CD4-positive, alpha-beta T cell (primary cell): Measurements from ENCODE around the gene GZMB. TPM values are rescaled to one million over a fixed set of nuclear protein-coding genes. Genes with fewer than 3 reads are reported as not detected.

Source experiments
- ATAC-seq: fragments of 200-7000 bp; cut with Tn5 transposase; one replicate; pipeline ENCODE4 v1.10.0; 2022; ENCODE audit warnings: mild to moderate bottlenecking; ENCODE audit not compliant: poor library complexity
- CTCF ChIA-PET: fragments of 350-600 bp; sonication (Branson Sonifier 250); formaldehyde crosslinking; loops from one replicate; lab custom pipeline; 2021; ENCODE audit warnings: antibody characterized with exemption, inconsistent platforms; lab: Charles Lee
- POLR2A ChIA-PET: fragments of 350-600 bp; sonication (Branson Sonifier 250); formaldehyde crosslinking; loops from one replicate; lab custom pipeline; 2021; ENCODE audit warnings: antibody characterized with exemption, inconsistent platforms; lab: Charles Lee
- DNase-seq, 14 experiments: peaks; one replicate each; pipeline ENCODE4 v3.0.0-alpha.2; 2013 to 2020; ENCODE audit warnings: mixed read lengths in 2 of 14
- H3K27ac ChIP-seq, 2 donors: one replicate each; pipeline versions ENCODE4 v1.5.1 to v1.7.0; 2013; ENCODE audit warnings: low read length in 2 of 2, low read depth in 1 of 2, mild to moderate bottlenecking in 1 of 2
- H3K27me3 ChIP-seq, 2 experiments: 1 replicate in 1 of 2; 2 replicates in 1 of 2; pipeline versions ENCODE4 v1.6.1 to v1.7.0; 2013; ENCODE audit warnings: low read length in 2 of 2, control low read depth in 1 of 2, mild to moderate bottlenecking in 1 of 2, moderate library complexity in 1 of 2; ENCODE audit not compliant: insufficient read depth in 2 of 2, control insufficient read depth in 1 of 2
- H3K36me3 ChIP-seq: one replicate; pipeline ENCODE4 v1.6.1; 2013; ENCODE audit warnings: low read length, control low read depth; ENCODE audit not compliant: insufficient read depth
- H3K4me1 ChIP-seq: one replicate; pipeline ENCODE4 v1.6.1; 2013; ENCODE audit warnings: low read length, control low read depth; ENCODE audit not compliant: insufficient read depth
- H3K4me3 ChIP-seq: one replicate; pipeline ENCODE4 v1.5.1; 2013; ENCODE audit warnings: mild to moderate bottlenecking, low read length, moderate library complexity
- H3K9me3 ChIP-seq, 2 experiments: 1 replicate in 1 of 2; 2 replicates in 1 of 2; pipeline versions ENCODE4 v1.6.1 to v1.7.0; 2013; ENCODE audit warnings: low read length in 2 of 2, mild to moderate bottlenecking in 2 of 2, control low read depth in 1 of 2, moderate library complexity in 1 of 2; ENCODE audit not compliant: control insufficient read depth in 1 of 2, insufficient read depth in 1 of 2
- H3K27ac Mint-ChIP-seq: one replicate; pipeline ENCODE4 v1.8.0; 2020; ENCODE audit warnings: mixed read lengths
- H3K27me3 Mint-ChIP-seq: one replicate; pipeline ENCODE4 v1.8.0; 2021; ENCODE audit warnings: mixed read lengths
- H3K36me3 Mint-ChIP-seq: one replicate; pipeline ENCODE4 v1.8.0; 2021; ENCODE audit warnings: low read depth, mixed read lengths
- H3K4me1 Mint-ChIP-seq: one replicate; pipeline ENCODE4 v1.8.0; 2021; ENCODE audit warnings: low read depth, mixed read lengths
- H3K4me3 Mint-ChIP-seq: one replicate; pipeline ENCODE4 v1.8.0; 2020; ENCODE audit warnings: mild to moderate bottlenecking, mixed read lengths
- H3K9me3 Mint-ChIP-seq: one replicate; pipeline ENCODE4 v1.8.0; 2020; ENCODE audit warnings: mixed read lengths
- CTCF ChIP-seq: fragments of 200-600 bp; IDR thresholded peaks from one replicate; pipeline ENCODE4 v1.8.0; 2022; ENCODE audit warnings: antibody characterized with exemption, mild to moderate bottlenecking
- intact Hi-C, 2 experiments: fragments of 100-400 bp; cut with DNase I in 1 of 2; cut with micrococcal nuclease in 1 of 2; formaldehyde crosslinking; loops; one replicate each; pipeline versions ENCODE4 v1.15.1 to v1.9.0; 2023 to 2025; cut with DNase I, micrococcal nuclease
- total RNA-seq, 174 experiments: library from RNA in 2 of 174; stranded (reverse) in 2 of 174; gene quantifications; one replicate each; pipeline ENCODE4 v1.2.3 and lab custom pipeline; 2021 to 2026

Gene GZMB
- total RNA-seq, 2 experiments from 2014 or later, result 2.4 to 2.9 TPM

GRCh38 chr14:24613747-24614146, 20.2 kb downstream of the GZMB start:
- no peaks in the 10 kb centered on the region for H3K36me3 ChIP-seq
- H3K27ac ChIP-seq, result no peak overlapping the region
- no peaks in the 10 kb centered on the region for H3K27me3 ChIP-seq
- H3K27me3 Mint-ChIP-seq, result no peaks in the 10 kb centered on the region
- intact Hi-C loops, result no loop called here
- DNase-seq (no peak), ATAC-seq (no peak)
- H3K4me3 Mint-ChIP-seq, result no peak overlapping the region
- no peaks in the 10 kb centered on the region for H3K4me1 Mint-ChIP-seq
- CTCF ChIA-PET, result no interaction called here
- peaks cover 7% of the 10 kb centered on the region for H3K4me1 ChIP-seq
- H3K36me3 Mint-ChIP-seq, result no peaks in the 10 kb centered on the region
- no peak for TF ChIP-seq CTCF
- no peak overlapping the region for H3K27ac Mint-ChIP-seq
- H3K9me3 ChIP-seq, result no peaks in the 10 kb centered on the region
- no peak overlapping the region for H3K4me3 ChIP-seq
- POLR2A ChIA-PET, result no interaction called here
- H3K9me3 Mint-ChIP-seq, result no peaks in the 10 kb centered on the region

GRCh38 chr14:24613241-24613640, 20.7 kb downstream of the GZMB start:
- Histone ChIP-seq H3K4me1 (peaks cover 7% of the 10 kb centered on the region), H3K27me3 (no peaks in the 10 kb centered on the region), H3K36me3 (no peaks in the 10 kb centered on the region), H3K4me3 (no peak overlapping the region), H3K9me3 (no peaks in the 10 kb centered on the region), H3K27ac (no peak overlapping the region)
- CTCF ChIA-PET, result no interaction called here
- TF ChIP-seq CTCF, result no peak
- DNase-seq, result no peak
- no peaks in the 10 kb centered on the region for H3K36me3 Mint-ChIP-seq
- H3K4me1 Mint-ChIP-seq, result no peaks in the 10 kb centered on the region
- no peak overlapping the region for H3K27ac Mint-ChIP-seq
- POLR2A ChIA-PET, result no interaction called here
- H3K27me3 Mint-ChIP-seq, result no peaks in the 10 kb centered on the region
- H3K4me3 Mint-ChIP-seq, result no peak overlapping the region
- intact Hi-C loops, result no loop called here
- no peaks in the 10 kb centered on the region for H3K9me3 Mint-ChIP-seq
- no peak for ATAC-seq

GRCh38 chr14:24612196-24612595, 21.8 kb downstream of the GZMB start:
- Mint-ChIP-seq H3K4me1 (no peaks in the 10 kb centered on the region), H3K4me3 (no peak overlapping the region), H3K36me3 (no peaks in the 10 kb centered on the region), H3K9me3 (no peaks in the 10 kb centered on the region), H3K27ac (no peak overlapping the region), H3K27me3 (no peaks in the 10 kb centered on the region)
- H3K27ac ChIP-seq, result no peak overlapping the region
- H3K36me3 ChIP-seq, result no peaks in the 10 kb centered on the region
- ChIA-PET POLR2A (no interaction called here), CTCF (no interaction called here)
- no peak for TF ChIP-seq CTCF
- intact Hi-C loops, result no loop called here
- no peak overlapping the region for H3K4me3 ChIP-seq
- H3K4me1 ChIP-seq, result peaks cover 9% of the 10 kb centered on the region
- no peaks in the 10 kb centered on the region for H3K27me3 ChIP-seq
- no peaks in the 10 kb centered on the region for H3K9me3 ChIP-seq
- no peak for ATAC-seq
- DNase-seq, result peak in 1 of 14 experiments; percentile 31
